Endothelial cell (in vitro differentiated cells): ENCODE measurements around the gene PIP5K1B. TPM values are rescaled to one million over a fixed set of nuclear protein-coding genes. Genes with fewer than 3 reads are reported as not detected.

ENCODE experiments used
- DNase-seq: peaks from one replicate; pipeline ENCODE4 v3.0.0; 2021; ENCODE audit warnings: low spot score
- H3K27ac Mint-ChIP-seq: one replicate; pipeline ENCODE4 v1.8.0; 2021; ENCODE audit warnings: mixed read lengths, inconsistent platforms; ENCODE audit not compliant: unreplicated experiment
- H3K27me3 Mint-ChIP-seq: one replicate; pipeline ENCODE4 v1.8.0; 2021; ENCODE audit warnings: mild to moderate bottlenecking, moderate library complexity, mixed read lengths, inconsistent platforms; ENCODE audit not compliant: unreplicated experiment
- H3K36me3 Mint-ChIP-seq: one replicate; pipeline ENCODE4 v1.8.0; 2021; ENCODE audit warnings: mild to moderate bottlenecking, low read depth, mixed read lengths, inconsistent platforms; ENCODE audit not compliant: unreplicated experiment
- H3K4me1 Mint-ChIP-seq: one replicate; pipeline ENCODE4 v1.8.0; 2021; ENCODE audit warnings: mild to moderate bottlenecking, mixed read lengths, inconsistent platforms; ENCODE audit not compliant: unreplicated experiment
- H3K4me3 Mint-ChIP-seq: one replicate; pipeline ENCODE4 v1.8.0; 2021; ENCODE audit warnings: mild to moderate bottlenecking, mixed read lengths, inconsistent platforms; ENCODE audit not compliant: unreplicated experiment
- H3K9me3 Mint-ChIP-seq: one replicate; pipeline ENCODE4 v1.8.0; 2021; ENCODE audit warnings: mixed read lengths, inconsistent platforms; ENCODE audit not compliant: unreplicated experiment
- CTCF ChIP-seq: fragments of 200-600 bp; sonication (generic); IDR thresholded peaks from one replicate; pipeline ENCODE4 v1.5.0; 2021; ENCODE audit warnings: antibody characterized with exemption; ENCODE audit not compliant: unreplicated experiment
- total RNA-seq: library from RNA; stranded (reverse); fragmentation: NEBNext Ultra II Directional; extraction: Animal tissue kit (Norgen Biotek cat#: 25700); gene quantifications from one replicate; pipeline ENCODE4 v1.2.1, GENCODE V29; 2021; ENCODE audit not compliant: unreplicated experiment

The PIP5K1B gene
- total RNA-seq, 1 donor from 2014 or later = 1.8 TPM

- Mint-ChIP-seq H3K4me3 (no peak overlapping the region), H3K27me3 (no peaks in the 10 kb centered on the region), H3K9me3 (no peaks in the 10 kb centered on the region), H3K36me3 (no peaks in the 10 kb centered on the region), H3K4me1 (peaks cover 4% of the 10 kb centered on the region), H3K27ac (no peak overlapping the region)
- DNase-seq = no peak
- no peak for TF ChIP-seq CTCF
Observed at GRCh38 chr9:68785965-68786364, 80.9 kb downstream of the PIP5K1B start.

- no peaks in the 10 kb centered on the region for H3K9me3 Mint-ChIP-seq
- no peak for DNase-seq
- H3K27me3 Mint-ChIP-seq = no peaks in the 10 kb centered on the region
- H3K27ac Mint-ChIP-seq = no peak overlapping the region
- H3K4me3 Mint-ChIP-seq = no peak overlapping the region
- no peak for TF ChIP-seq CTCF
- no peaks in the 10 kb centered on the region for H3K4me1 Mint-ChIP-seq
- no peaks in the 10 kb centered on the region for H3K36me3 Mint-ChIP-seq
Observed at GRCh38 chr9:68791169-68791568, 86.1 kb downstream of the PIP5K1B start.

GRCh38 chr9:68793605-68794343 is 88.7 kb downstream of the PIP5K1B start:
- no peak for TF ChIP-seq CTCF
- Mint-ChIP-seq H3K27me3 (no peaks in the 10 kb centered on the region), H3K4me1 (peaks cover 14% of the 10 kb centered on the region), H3K27ac (no peak overlapping the region), H3K36me3 (no peaks in the 10 kb centered on the region), H3K9me3 (no peaks in the 10 kb centered on the region), H3K4me3 (no peak overlapping the region)
- DNase-seq = no peak

GRCh38 chr9:68794898-68795297 is 89.9 kb downstream of the PIP5K1B start:
- Mint-ChIP-seq H3K27ac (no peak overlapping the region), H3K4me3 (no peak overlapping the region), H3K36me3 (no peaks in the 10 kb centered on the region), H3K4me1 (peaks cover 14% of the 10 kb centered on the region), H3K9me3 (no peaks in the 10 kb centered on the region), H3K27me3 (no peaks in the 10 kb centered on the region)
- TF ChIP-seq CTCF = no peak
- DNase-seq = no peak

GRCh38 chr9:68795411-68795810 is 90.4 kb downstream of the PIP5K1B start:
- Mint-ChIP-seq H3K36me3 (no peaks in the 10 kb centered on the region), H3K4me3 (no peak overlapping the region), H3K27me3 (no peaks in the 10 kb centered on the region), H3K27ac (no peak overlapping the region), H3K9me3 (no peaks in the 10 kb centered on the region), H3K4me1 (peaks cover 14% of the 10 kb centered on the region)
- no peak for TF ChIP-seq CTCF
- DNase-seq = no peak
